Islet of Langerhans (tissue), 1 donor: Measurements from ENCODE around the gene SPTBN2.

Experiments used
- FAIRE-seq: peaks from one replicate; lab custom pipeline; 2011; peaks lifted over from hg19 to GRCh38; lab: Jason Lieb, UNC

Gene SPTBN2

GRCh38 chr11:66723693-66724092 is 5.3 kb downstream of the SPTBN2 start:
- FAIRE-seq = no peak

GRCh38 chr11:66722745-66723651 is 6.0 kb downstream of the SPTBN2 start:
- no peak for FAIRE-seq

GRCh38 chr11:66721939-66722338 is 7.1 kb downstream of the SPTBN2 start:
- FAIRE-seq = no peak

GRCh38 chr11:66720899-66721470 is 8.0 kb downstream of the SPTBN2 start:
- FAIRE-seq = no peak

GRCh38 chr11:66720223-66720898 is 8.7 kb downstream of the SPTBN2 start:
- peak; percentile 24 for FAIRE-seq

GRCh38 chr11:66719111-66719872 is 9.7 kb downstream of the SPTBN2 start:
- no peak for FAIRE-seq

GRCh38 chr11:66718320-66718971 is 10.6 kb downstream of the SPTBN2 start:
- no peak for FAIRE-seq

- no peak for FAIRE-seq
These were observed 11.1 kb downstream of the SPTBN2 start for GRCh38 chr11:66717925-66718319.

- no peak for FAIRE-seq
These were observed 12.0 kb downstream of the SPTBN2 start for GRCh38 chr11:66716996-66717395.

- no peak for FAIRE-seq
These were observed 13.5 kb downstream of the SPTBN2 start for GRCh38 chr11:66715346-66716085.

- FAIRE-seq = no peak
These were observed 15.1 kb downstream of the SPTBN2 start for GRCh38 chr11:66713746-66714480.

- FAIRE-seq = no peak
These were observed 18.6 kb downstream of the SPTBN2 start for GRCh38 chr11:66710384-66710930.

- no peak for FAIRE-seq
These were observed 20.3 kb downstream of the SPTBN2 start for GRCh38 chr11:66708701-66709100.

- FAIRE-seq = no peak
These were observed 20.9 kb downstream of the SPTBN2 start for GRCh38 chr11:66708094-66708493.

GRCh38 chr11:66707486-66707885 is 21.5 kb downstream of the SPTBN2 start:
- no peak for FAIRE-seq

GRCh38 chr11:66706989-66707388 is 22.0 kb downstream of the SPTBN2 start:
- no peak for FAIRE-seq

- FAIRE-seq = no peak
These were observed 23.3 kb downstream of the SPTBN2 start for GRCh38 chr11:66705587-66706335.

GRCh38 chr11:66704659-66705360 is 24.2 kb downstream of the SPTBN2 start:
- no peak for FAIRE-seq
